Measurements from ENCODE around the gene PIEZO2.
"Not testable (repeated sequence)": the region's sequence is repeated elsewhere in the genome, so short reads cannot be mapped to it uniquely, and the experiment has no call there.

DNA sequence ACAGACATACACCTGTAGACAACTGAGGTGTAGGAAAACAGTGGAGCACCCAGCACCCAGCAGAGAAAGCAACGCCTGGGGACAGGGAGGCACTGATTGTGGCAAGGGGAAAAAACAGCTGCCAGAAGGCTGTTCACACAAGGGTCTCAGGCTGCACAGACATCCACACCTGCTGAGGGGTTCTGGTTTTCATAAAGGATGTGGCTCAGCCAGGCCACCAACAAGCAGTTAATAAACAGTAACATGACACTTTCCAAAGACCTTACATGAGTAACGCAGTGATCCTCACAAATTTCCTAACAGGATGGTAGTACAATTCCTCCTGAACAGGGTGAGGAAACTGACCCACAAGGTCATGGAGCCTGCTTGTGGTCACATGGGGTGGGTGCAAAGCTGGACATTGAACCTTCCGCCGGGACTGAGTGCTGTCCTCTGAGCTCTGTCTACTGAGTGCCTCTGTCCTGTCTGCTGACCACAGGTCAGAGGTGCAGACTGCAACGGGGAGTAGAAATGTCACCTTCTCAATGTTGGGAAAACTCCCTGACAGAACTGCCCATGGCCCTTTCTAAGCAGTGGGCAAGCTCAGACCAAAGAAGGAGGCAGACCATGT lies 506.3 kb downstream of the PIEZO2 start:
- TF ChIP-seq, protein P1, sequence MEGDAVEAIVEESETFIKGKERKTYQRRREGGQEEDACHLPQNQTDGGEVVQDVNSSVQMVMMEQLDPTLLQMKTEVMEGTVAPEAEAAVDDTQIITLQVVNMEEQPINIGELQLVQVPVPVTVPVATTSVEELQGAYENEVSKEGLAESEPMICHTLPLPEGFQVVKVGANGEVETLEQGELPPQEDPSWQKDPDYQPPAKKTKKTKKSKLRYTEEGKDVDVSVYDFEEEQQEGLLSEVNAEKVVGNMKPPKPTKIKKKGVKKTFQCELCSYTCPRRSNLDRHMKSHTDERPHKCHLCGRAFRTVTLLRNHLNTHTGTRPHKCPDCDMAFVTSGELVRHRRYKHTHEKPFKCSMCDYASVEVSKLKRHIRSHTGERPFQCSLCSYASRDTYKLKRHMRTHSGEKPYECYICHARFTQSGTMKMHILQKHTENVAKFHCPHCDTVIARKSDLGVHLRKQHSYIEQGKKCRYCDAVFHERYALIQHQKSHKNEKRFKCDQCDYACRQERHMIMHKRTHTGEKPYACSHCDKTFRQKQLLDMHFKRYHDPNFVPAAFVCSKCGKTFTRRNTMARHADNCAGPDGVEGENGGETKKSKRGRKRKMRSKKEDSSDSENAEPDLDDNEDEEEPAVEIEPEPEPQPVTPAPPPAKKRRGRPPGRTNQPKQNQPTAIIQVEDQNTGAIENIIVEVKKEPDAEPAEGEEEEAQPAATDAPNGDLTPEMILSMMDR (IDR thresholded peaks at IDR 0.05), result not testable (repeated sequence)
- not testable (repeated sequence) for TF ChIP-seq EP300, POLR2AphosphoS5 (IDR thresholded peaks at IDR 0.05)
